Type B pancreatic cell (in vitro differentiated cells): ENCODE data around the gene EIF4G3. TPM values are rescaled to one million over a fixed set of nuclear protein-coding genes. Genes with fewer than 3 reads are reported as not detected.
"Not testable (repeated sequence)": the region's sequence is repeated elsewhere in the genome, so short reads cannot be mapped to it uniquely, and the experiment has no call there.

Experiments
- DNase-seq: peaks from one replicate; pipeline ENCODE4 v3.0.0; 2021; ENCODE audit warnings: mixed read lengths; ENCODE audit not compliant: unreplicated experiment; ENCODE audit errors: extremely low spot score
- H3K27ac Mint-ChIP-seq: 2 replicates; pipeline ENCODE4 v1.8.0; 2021; ENCODE audit warnings: mild to moderate bottlenecking, mixed read lengths
- H3K27me3 Mint-ChIP-seq: 2 replicates; pipeline ENCODE4 v1.8.0; 2021; ENCODE audit warnings: mixed read lengths
- H3K36me3 Mint-ChIP-seq: 2 replicates; pipeline ENCODE4 v1.8.0; 2021; ENCODE audit warnings: mixed read lengths
- H3K4me1 Mint-ChIP-seq: one replicate; pipeline ENCODE4 v1.8.0; 2021; ENCODE audit warnings: mixed read lengths; ENCODE audit not compliant: unreplicated experiment
- H3K4me3 Mint-ChIP-seq: 2 replicates; pipeline ENCODE4 v1.8.0; 2021; ENCODE audit warnings: mild to moderate bottlenecking, mixed read lengths
- H3K9me3 Mint-ChIP-seq: 2 replicates; pipeline ENCODE4 v1.8.0; 2021; ENCODE audit warnings: mixed read lengths
- CTCF ChIP-seq: fragments of 200-600 bp; sonication (generic); conservative IDR thresholded peaks from 2 replicates; pipeline ENCODE4 v1.5.0; 2021; ENCODE audit warnings: antibody characterized with exemption, mild to moderate bottlenecking
- total RNA-seq: library from RNA; stranded (reverse); gene quantifications from 2 replicates; pipeline ENCODE4 v1.2.1, GENCODE V29; 2021; ENCODE audit warnings: low replicate concordance

EIF4G3 gene
- total RNA-seq, 1 donor from 2014 or later: 71.5 TPM

- peaks cover 17% of the 10 kb centered on the region for H3K4me1 Mint-ChIP-seq
- H3K27me3 Mint-ChIP-seq: no peaks in the 10 kb centered on the region
- DNase-seq: no peak
- no peak overlapping the region for H3K4me3 Mint-ChIP-seq
- H3K9me3 Mint-ChIP-seq: no peaks in the 10 kb centered on the region
- no peak for TF ChIP-seq CTCF
- peaks cover 12% of the 10 kb centered on the region for H3K36me3 Mint-ChIP-seq
- peak overlapping the region; percentile 92 for H3K27ac Mint-ChIP-seq
Measured at GRCh38 chr1:21149430-21149854, 27.3 kb downstream of the EIF4G3 start.

GRCh38 chr1:21143752-21144151 lies 32.9 kb downstream of the EIF4G3 start:
- DNase-seq: no peak
- Mint-ChIP-seq H3K9me3 (no peaks in the 10 kb centered on the region), H3K27me3 (no peaks in the 10 kb centered on the region), H3K36me3 (peaks cover 11% of the 10 kb centered on the region), H3K4me1 (no peaks in the 10 kb centered on the region), H3K27ac (no peak overlapping the region), H3K4me3 (no peak overlapping the region)
- TF ChIP-seq CTCF: no peak

DNA sequence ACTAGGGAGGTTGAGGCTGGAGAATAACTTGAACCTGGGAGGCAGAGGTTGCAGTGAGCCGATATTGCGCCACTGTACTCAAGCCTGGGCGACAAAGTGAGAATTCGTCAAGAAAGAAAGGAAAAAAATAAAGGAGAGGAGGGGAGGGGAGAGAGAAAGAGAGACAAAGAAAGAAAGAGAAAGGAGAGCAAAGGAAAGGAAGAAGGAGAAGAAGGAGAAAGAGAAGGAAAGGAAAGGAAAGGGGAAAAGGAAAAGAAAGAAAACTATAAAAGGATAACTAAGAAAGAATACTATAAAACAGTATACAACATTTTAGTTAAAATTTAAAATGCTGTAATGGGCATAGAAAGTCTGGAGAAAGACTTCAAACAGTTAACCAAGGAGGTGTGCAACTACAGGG lies 33.6 kb downstream of the EIF4G3 start:
- Mint-ChIP-seq H3K9me3 (no peaks in the 10 kb centered on the region), H3K36me3 (peaks cover 11% of the 10 kb centered on the region), H3K27ac (no peak overlapping the region), H3K27me3 (no peaks in the 10 kb centered on the region), H3K4me1 (no peaks in the 10 kb centered on the region), H3K4me3 (no peak overlapping the region)
- TF ChIP-seq CTCF: no peak
- no peak for DNase-seq

DNA sequence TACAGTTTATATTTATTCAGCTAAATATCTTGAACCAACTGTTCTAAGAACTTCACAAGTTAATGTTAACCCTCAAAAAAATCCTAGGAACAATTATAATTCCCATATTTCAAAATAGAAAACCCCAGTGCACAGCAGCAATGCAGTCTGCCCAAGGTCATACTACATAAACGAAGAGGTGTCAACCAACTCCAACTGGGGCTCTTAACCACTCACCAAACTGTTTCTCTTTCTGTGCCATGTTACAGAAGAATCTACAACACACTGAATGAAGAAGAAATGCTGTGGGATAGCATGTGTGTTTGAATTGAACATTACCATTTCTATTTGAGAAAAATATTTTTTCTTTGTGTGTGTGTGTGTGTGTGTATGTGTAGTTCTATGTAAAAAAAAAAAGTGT lies 35.7 kb downstream of the EIF4G3 start:
- no peak for TF ChIP-seq CTCF
- Mint-ChIP-seq H3K36me3 (peaks cover 12% of the 10 kb centered on the region), H3K9me3 (no peaks in the 10 kb centered on the region), H3K4me1 (no peaks in the 10 kb centered on the region), H3K4me3 (no peak overlapping the region), H3K27ac (no peak overlapping the region), H3K27me3 (no peaks in the 10 kb centered on the region)
- DNase-seq: no peak

DNA sequence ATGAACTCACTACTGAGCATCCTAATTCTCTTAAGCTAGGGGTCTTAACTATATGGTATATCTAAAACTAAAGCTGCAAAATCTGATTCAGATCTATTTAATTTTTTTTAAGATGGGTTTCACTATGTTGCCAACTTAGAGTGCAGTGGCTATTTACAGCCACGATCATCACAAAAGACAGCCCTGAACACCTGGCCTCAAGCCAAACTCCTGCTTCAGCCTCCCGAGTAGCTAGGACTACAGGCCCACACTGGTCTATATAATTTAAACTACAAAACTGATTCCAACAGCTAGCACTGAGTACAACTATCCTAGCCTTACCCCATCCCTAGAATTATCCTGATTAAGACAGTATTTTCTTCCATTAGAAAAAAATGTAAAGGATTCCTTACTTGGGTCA lies 37.1 kb downstream of the EIF4G3 start:
- peaks cover 11% of the 10 kb centered on the region for H3K36me3 Mint-ChIP-seq

GRCh38 chr1:21136344-21136743 lies 40.4 kb downstream of the EIF4G3 start:
- DNase-seq, H3K4me3 Mint-ChIP-seq, H3K27ac Mint-ChIP-seq, H3K27me3 Mint-ChIP-seq, H3K9me3 Mint-ChIP-seq, H3K4me1 Mint-ChIP-seq: not testable (repeated sequence)
- H3K36me3 Mint-ChIP-seq: peaks cover 17% of the 10 kb centered on the region

More for the DNA sequence above, 37.1 kb downstream of the EIF4G3 start:
- Mint-ChIP-seq H3K9me3 (no peaks in the 10 kb centered on the region), H3K4me3 (no peak overlapping the region), H3K4me1 (no peaks in the 10 kb centered on the region), H3K27me3 (no peaks in the 10 kb centered on the region), H3K27ac (no peak overlapping the region)
- no peak for TF ChIP-seq CTCF
- no peak for DNase-seq
